MM.1S (cell line): ENCODE data around the gene CRIP2.

Source experiments
- DNase-seq: peaks from one replicate; pipeline ENCODE4 v3.0.0-alpha.2; 2015
- H2AFZ ChIP-seq: fragments of 300-600 bp; sonication (generic); 2 replicates; pipeline ENCODE4 v1.6.0; 2016; ENCODE audit warnings: antibody characterized with exemption, low read length
- H3F3A ChIP-seq: fragments of 300-600 bp; sonication (generic); 2 replicates; pipeline ENCODE4 v1.6.1; 2016; ENCODE audit warnings: mild to moderate bottlenecking, antibody characterized with exemption, low read length, moderate library complexity, mixed read lengths; ENCODE audit not compliant: insufficient read depth
- H3K27ac ChIP-seq: fragments of 300-600 bp; sonication (generic); 2 replicates; pipeline ENCODE4 v1.5.1; 2016; ENCODE audit warnings: mild to moderate bottlenecking, low read length
- H3K27me3 ChIP-seq: fragments of 300-600 bp; sonication (generic); replicated peaks from 2 replicates; pipeline ENCODE4 v1.6.0; 2016; ENCODE audit warnings: low read length; ENCODE audit not compliant: insufficient read depth
- H3K36me3 ChIP-seq: fragments of 300-600 bp; sonication (generic); replicated peaks from 2 replicates; pipeline ENCODE4 v1.6.1; 2016; ENCODE audit warnings: mild to moderate bottlenecking, low read length, mixed read lengths; ENCODE audit not compliant: insufficient read depth
- H3K4me1 ChIP-seq: fragments of 300-600 bp; sonication (generic); 2 replicates; pipeline ENCODE4 v1.6.1; 2016; ENCODE audit warnings: low read length, mixed read lengths
- H3K4me2 ChIP-seq: fragments of 300-600 bp; sonication (generic); 2 replicates; pipeline ENCODE4 v1.6.0; 2016; ENCODE audit warnings: low read depth, low read length
- H3K4me3 ChIP-seq: fragments of 300-600 bp; sonication (generic); 2 replicates; pipeline ENCODE4 v1.5.1; 2016; ENCODE audit warnings: low read length, mixed read lengths
- H3K79me2 ChIP-seq: fragments of 300-600 bp; sonication (generic); 2 replicates; pipeline ENCODE4 v1.6.1; 2016; ENCODE audit warnings: mixed run types, low read length, mixed read lengths
- H3K9ac ChIP-seq: fragments of 300-600 bp; sonication (generic); 2 replicates; pipeline ENCODE4 v1.6.1; 2016; ENCODE audit warnings: low read length, mixed read lengths
- H3K9me2 ChIP-seq: fragments of 300-600 bp; sonication (generic); replicated peaks from 2 replicates; pipeline ENCODE4 v1.6.1; 2016; ENCODE audit warnings: mild to moderate bottlenecking, low read length, mixed read lengths; ENCODE audit not compliant: insufficient read depth
- H3K9me3 ChIP-seq: fragments of 300-600 bp; sonication (generic); replicated peaks from 2 replicates; pipeline ENCODE4 v1.6.1; 2016; ENCODE audit warnings: mild to moderate bottlenecking, low read length, mixed read lengths; ENCODE audit not compliant: insufficient read depth
- H4K20me1 ChIP-seq: fragments of 300-600 bp; sonication (generic); 2 replicates; pipeline ENCODE4 v1.6.1; 2016; ENCODE audit warnings: mild to moderate bottlenecking, low read length, moderate library complexity, mixed read lengths; ENCODE audit not compliant: insufficient read depth
- CTCF ChIP-seq: fragments of 300-600 bp; sonication (generic); IDR thresholded peaks from 2 replicates; pipeline ENCODE4 v1.5.1; 2016; ENCODE audit warnings: antibody characterized with exemption, low read length, mixed read lengths
- EZH2 ChIP-seq: fragments of 300-600 bp; sonication (generic); optimal IDR thresholded peaks from 2 replicates; pipeline ENCODE3; 2017; ENCODE audit warnings: low read depth, mild to moderate bottlenecking, antibody characterized with exemption, low read length, mixed read lengths
- EZH2phosphoT487 ChIP-seq: fragments of 300-600 bp; sonication (generic); IDR thresholded peaks from 2 replicates; pipeline ENCODE4 v1.6.1; 2018; ENCODE audit warnings: antibody characterized with exemption, low read length

Gene CRIP2

GRCh38 chr14:105430042-105430441 lies 44.6 kb upstream of the CRIP2 start:
- Histone ChIP-seq H3K4me2 (no peak overlapping the region), H3K9ac (no peak overlapping the region), H3K79me2 (peaks cover 13% of the 10 kb centered on the region)

DNA sequence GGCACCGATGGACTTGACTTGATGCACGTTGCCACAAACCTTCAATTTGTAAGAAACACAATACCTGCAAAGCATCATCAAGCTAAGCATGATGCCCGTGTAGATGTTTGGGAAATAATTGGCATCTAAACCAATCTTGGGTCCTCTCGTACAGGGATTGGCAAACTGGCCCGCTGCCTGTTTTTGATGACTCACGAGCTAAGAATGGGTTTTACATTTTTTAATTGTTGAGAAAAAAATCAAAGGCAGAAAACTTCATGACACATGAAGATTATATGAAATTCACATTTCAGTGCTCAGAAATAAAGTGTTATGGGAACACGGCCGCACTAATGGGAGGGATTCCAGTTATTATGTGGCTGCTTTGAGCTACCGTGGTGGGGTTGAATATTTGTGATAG lies 44.1 kb upstream of the CRIP2 start:
- Histone ChIP-seq H3K9ac (no peak overlapping the region), H3K9me3 (no peaks in the 10 kb centered on the region), H3K9me2 (no peaks in the 10 kb centered on the region), H3K36me3 (no peaks in the 10 kb centered on the region), H3K4me3 (no peak overlapping the region), H2AFZ (no peak overlapping the region), H3K4me1 (no peaks in the 10 kb centered on the region), H3K79me2 (peaks cover 18% of the 10 kb centered on the region), H3F3A (no peaks in the 10 kb centered on the region), H4K20me1 (no peaks in the 10 kb centered on the region), H3K27me3 (no peaks in the 10 kb centered on the region), H3K27ac (no peak overlapping the region), H3K4me2 (no peak overlapping the region)
- no peak for TF ChIP-seq CTCF
- DNase-seq, result no peak

More at GRCh38 chr14:105430042-105430441, 44.6 kb upstream of the CRIP2 start:
- TF ChIP-seq CTCF, result no peak
- TF ChIP-seq EZH2phosphoT487, result no peak
- TF ChIP-seq EZH2, result no peak
- H3K27me3 ChIP-seq, result no peaks in the 10 kb centered on the region
- no peak for DNase-seq
- H3K9me3 ChIP-seq, result no peaks in the 10 kb centered on the region
- no peaks in the 10 kb centered on the region for H4K20me1 ChIP-seq
- no peak overlapping the region for H2AFZ ChIP-seq
- no peaks in the 10 kb centered on the region for H3K9me2 ChIP-seq
- no peak overlapping the region for H3K27ac ChIP-seq
- H3K36me3 ChIP-seq, result no peaks in the 10 kb centered on the region
- H3F3A ChIP-seq, result no peaks in the 10 kb centered on the region
- no peaks in the 10 kb centered on the region for H3K4me1 ChIP-seq
- H3K4me3 ChIP-seq, result no peak overlapping the region

GRCh38 chr14:105431256-105431655 lies 43.4 kb upstream of the CRIP2 start:
- no peak for DNase-seq
- Histone ChIP-seq H2AFZ (no peak overlapping the region), H3K27ac (no peak overlapping the region), H3K9ac (no peak overlapping the region), H3K4me2 (no peak overlapping the region), H3K9me2 (no peaks in the 10 kb centered on the region), H3K4me3 (no peak overlapping the region), H3K9me3 (no peaks in the 10 kb centered on the region), H3K36me3 (no peaks in the 10 kb centered on the region), H3F3A (no peaks in the 10 kb centered on the region; the same call in 1 of the 2 replicates), H3K27me3 (no peaks in the 10 kb centered on the region), H3K79me2 (peaks cover 22% of the 10 kb centered on the region), H3K4me1 (no peaks in the 10 kb centered on the region), H4K20me1 (no peaks in the 10 kb centered on the region)
- TF ChIP-seq CTCF, result no peak
- no peak for TF ChIP-seq EZH2phosphoT487
- no peak for TF ChIP-seq EZH2
